GM12892 (cell line): Measurements from ENCODE around the gene GRB2.
"Not testable (repeated sequence)": the region's sequence is repeated elsewhere in the genome, so short reads cannot be mapped to it uniquely, and the experiment has no call there.

Source experiments
- DNase-seq: peaks from one replicate; pipeline ENCODE4 v3.0.0; 2011; ENCODE audit not compliant: insufficient read length
- FAIRE-seq: peaks from 2 replicates; lab custom pipeline; 2011; peaks lifted over from hg19 to GRCh38; lab: Jason Lieb, UNC
- POLR2A ChIP-seq: IDR thresholded peaks from 2 replicates; pipeline ENCODE4 v1.6.1; 2011; ENCODE audit warnings: low read depth, low read length, control low read depth
- POLR2AphosphoS5 ChIP-seq: IDR thresholded peaks from 2 replicates; pipeline ENCODE4 v1.6.1; 2011; ENCODE audit warnings: low read depth, low read length, control low read depth
- TAF1 ChIP-seq: IDR thresholded peaks from 2 replicates; pipeline ENCODE4 v1.6.1; 2011; ENCODE audit warnings: low read depth, mild to moderate bottlenecking, control low read depth, low read length, borderline replicate concordance

GRB2 gene

GRCh38 chr17:75394332-75394918, 11.1 kb downstream of the GRB2 start:
- FAIRE-seq (no peak), DNase-seq (no peak)
- no peak; the same call in 1 of the 2 replicates for TF ChIP-seq POLR2AphosphoS5
- TF ChIP-seq TAF1, result no peak
- no peak for TF ChIP-seq POLR2A

GRCh38 chr17:75393523-75394331, 11.8 kb downstream of the GRB2 start:
- TF ChIP-seq POLR2AphosphoS5, result no peak; the same call in 1 of the 2 replicates
- TF ChIP-seq POLR2A, result no peak
- no peak for TF ChIP-seq TAF1
- FAIRE-seq (peak; percentile 95), DNase-seq (peak; percentile 84)

DNA sequence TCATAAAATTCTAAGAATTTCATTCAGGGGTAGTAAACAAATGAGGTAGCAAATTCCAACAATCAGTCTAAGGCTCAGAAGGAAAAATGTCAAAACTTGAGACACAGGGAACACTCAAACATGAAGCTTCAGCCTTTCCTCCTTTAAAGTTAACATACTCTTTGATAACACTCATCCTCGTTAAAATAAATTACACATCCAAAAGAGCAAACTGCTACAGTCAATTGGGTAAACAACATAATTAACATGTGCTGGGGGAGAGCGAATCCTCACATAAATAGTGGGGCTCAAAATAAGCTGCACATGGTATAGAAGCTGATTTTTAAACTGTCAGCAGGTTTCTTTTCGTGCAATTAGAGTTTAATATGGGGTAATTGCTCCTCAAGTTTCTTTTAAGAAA, 12.9 kb downstream of the GRB2 start:
- no peak for FAIRE-seq
- DNase-seq, result no peak
- TF ChIP-seq POLR2AphosphoS5 (no peak), TAF1 (no peak), POLR2A (no peak)

- TF ChIP-seq TAF1 (no peak), POLR2A (no peak), POLR2AphosphoS5 (no peak)
- no peak for DNase-seq
- no peak for FAIRE-seq
Measured at GRCh38 chr17:75390982-75391381, 14.5 kb downstream of the GRB2 start.

DNA sequence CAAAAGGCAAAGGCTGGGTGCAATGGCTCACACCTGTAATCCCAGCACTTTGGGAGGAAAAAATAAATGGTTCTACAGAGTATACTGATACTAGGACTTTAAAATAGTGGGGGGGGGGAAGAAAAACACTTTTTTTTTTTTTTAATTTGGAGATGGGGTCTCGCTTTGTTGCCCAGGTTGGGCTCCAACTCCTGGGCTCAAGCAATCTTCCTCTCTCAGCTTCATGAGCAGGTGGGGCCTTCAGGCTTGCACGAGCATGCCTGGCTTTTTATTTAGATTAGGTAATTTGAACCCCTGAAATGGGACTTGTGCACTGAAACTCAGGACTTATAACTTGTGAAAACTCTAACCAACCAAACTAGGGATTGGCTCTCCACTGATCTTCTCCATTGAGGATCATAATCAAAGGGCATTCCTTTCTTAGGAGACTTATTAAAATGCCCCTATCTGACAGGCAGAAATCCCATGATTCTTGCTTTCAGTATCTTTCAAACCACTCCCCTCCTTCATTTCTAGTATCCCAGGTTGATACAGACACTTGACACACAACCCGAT, 16.9 kb downstream of the GRB2 start:
- no peak for FAIRE-seq
- no peak for TF ChIP-seq POLR2A
- TF ChIP-seq POLR2AphosphoS5, result no peak
- no peak for DNase-seq

GRCh38 chr17:75387771-75388170, 17.7 kb downstream of the GRB2 start:
- no peak for TF ChIP-seq POLR2AphosphoS5
- TF ChIP-seq POLR2A, result no peak
- TF ChIP-seq TAF1, result no peak
- FAIRE-seq (no peak), DNase-seq (no peak)

- no peak for DNase-seq
- TF ChIP-seq TAF1 (no peak), POLR2A (no peak), POLR2AphosphoS5 (no peak)
- no peak for FAIRE-seq
Measured at GRCh38 chr17:75386430-75386829, 19.0 kb downstream of the GRB2 start.

DNA sequence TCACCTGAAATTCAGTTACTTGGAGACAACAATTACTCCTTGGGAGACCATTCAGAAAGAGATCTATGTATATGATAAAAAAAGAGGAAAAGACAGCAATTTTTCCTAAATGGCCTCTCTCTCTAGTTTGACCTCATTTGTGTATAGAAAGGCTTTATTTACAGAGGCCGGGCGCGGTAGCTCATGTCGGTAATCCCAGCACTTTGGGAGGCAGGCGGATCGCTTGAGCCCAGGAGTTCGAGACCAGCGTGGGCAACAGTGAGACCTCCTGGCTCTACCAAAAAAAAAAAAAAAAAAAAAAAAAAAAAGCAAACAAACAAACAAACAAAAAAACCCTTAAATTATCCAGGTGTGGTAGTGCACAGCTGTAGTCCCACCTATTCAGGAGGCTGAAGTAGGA, 20.7 kb downstream of the GRB2 start:
- no peak for FAIRE-seq
- no peak for DNase-seq
- no peak for TF ChIP-seq POLR2A

DNA sequence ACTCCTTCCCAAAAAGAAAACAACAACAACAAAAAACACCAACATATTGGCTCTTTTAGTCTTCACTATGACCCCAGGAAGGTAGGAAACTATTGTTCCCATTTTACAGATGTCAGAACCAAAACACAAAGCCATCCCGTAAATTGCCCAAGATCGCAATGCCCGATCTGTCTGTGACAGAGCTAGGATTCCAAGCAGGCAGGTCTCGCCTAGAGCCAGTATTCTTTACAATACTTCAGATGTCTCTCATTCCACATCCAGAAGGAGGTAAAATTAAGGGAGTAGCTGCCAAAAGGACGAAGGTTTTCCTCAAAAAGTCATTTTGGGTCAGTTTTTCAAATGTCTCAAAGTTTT, 21.7 kb downstream of the GRB2 start:
- FAIRE-seq (no peak), DNase-seq (no peak)
- TF ChIP-seq POLR2A, result no peak
- TF ChIP-seq TAF1, result no peak
- no peak for TF ChIP-seq POLR2AphosphoS5

DNA sequence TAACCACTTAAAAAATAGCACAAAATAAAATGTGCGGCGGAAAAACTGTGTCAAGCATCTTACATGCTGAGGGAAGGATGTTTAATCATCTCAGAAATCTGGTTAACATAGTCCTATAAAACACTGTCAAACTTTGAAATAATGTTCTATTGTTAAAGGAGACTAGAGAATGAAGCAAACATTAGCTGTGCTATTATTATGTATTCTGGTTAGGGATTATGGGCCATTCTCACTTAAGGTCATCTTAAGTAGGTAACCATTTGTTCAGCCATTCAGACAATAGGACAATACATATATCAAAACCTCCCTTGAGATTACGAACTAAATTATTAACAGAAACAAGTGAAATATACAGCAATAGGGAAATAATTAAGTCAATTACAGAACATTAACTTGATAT, 24.7 kb downstream of the GRB2 start:
- FAIRE-seq (no peak), DNase-seq (no peak)
- TF ChIP-seq POLR2A (no peak), POLR2AphosphoS5 (no peak), TAF1 (no peak)

- TF ChIP-seq TAF1 (no peak), POLR2AphosphoS5 (no peak), POLR2A (no peak)
- DNase-seq (no peak), FAIRE-seq (no peak)
Measured at GRCh38 chr17:75380315-75380714, 25.2 kb downstream of the GRB2 start.

DNA sequence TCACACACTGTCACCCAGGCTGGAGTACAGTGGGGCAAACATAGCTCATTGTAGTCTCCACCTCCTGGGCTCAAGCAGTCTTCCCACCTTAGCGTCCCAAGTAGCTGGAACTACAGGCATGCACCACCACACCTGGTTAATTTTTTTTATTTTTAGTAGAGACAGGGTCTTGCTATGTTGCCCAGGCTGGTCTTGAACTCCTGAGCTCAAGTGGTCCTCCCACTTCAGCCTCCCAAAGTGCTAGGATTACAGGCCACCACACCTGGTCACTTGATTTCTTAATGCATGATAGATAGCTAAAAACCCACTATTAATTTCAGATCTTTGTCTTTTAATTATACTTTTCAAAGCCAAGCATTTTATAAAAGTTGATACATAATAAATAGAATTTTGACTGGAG, 26.1 kb downstream of the GRB2 start:
- not testable (repeated sequence) for DNase-seq, FAIRE-seq

DNA sequence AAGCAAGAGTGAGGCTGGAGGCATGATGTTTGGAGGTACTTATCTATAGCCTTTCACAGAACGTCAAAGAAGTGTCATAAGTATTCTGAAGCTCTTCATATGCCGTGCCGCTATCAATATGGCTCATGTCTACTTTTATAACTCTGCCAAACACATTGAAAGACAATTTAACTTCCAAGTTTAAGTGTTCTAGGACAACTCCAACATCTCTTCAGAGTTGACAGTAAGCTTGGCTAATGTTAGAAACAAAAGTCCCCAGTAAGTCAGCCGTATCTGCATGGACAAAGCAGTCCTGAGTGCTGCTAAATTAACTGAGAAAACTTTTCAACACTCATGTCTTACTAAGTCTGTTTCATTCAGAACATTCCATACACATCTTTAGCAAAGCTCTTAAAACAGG, 32.2 kb downstream of the GRB2 start:
- no peak for TF ChIP-seq TAF1
- TF ChIP-seq POLR2A, result no peak
- TF ChIP-seq POLR2AphosphoS5, result no peak
- FAIRE-seq (no peak), DNase-seq (no peak)

- no peak for DNase-seq
- FAIRE-seq, result no peak
- no peak for TF ChIP-seq POLR2A
- no peak for TF ChIP-seq POLR2AphosphoS5
- TF ChIP-seq TAF1, result no peak
Measured at GRCh38 chr17:75371981-75372380, 33.5 kb downstream of the GRB2 start.
